ENCODE measurements around the gene DEFB108B. TPM values are rescaled to one million over a fixed set of nuclear protein-coding genes. Genes with fewer than 3 reads are reported as not detected.
"Not testable (repeated sequence)": the region's sequence is repeated elsewhere in the genome, so short reads cannot be mapped to it uniquely, and the experiment has no call there.

Gene DEFB108B
- total RNA-seq, 1 experiment from 2014 or later: not detected

DNA sequence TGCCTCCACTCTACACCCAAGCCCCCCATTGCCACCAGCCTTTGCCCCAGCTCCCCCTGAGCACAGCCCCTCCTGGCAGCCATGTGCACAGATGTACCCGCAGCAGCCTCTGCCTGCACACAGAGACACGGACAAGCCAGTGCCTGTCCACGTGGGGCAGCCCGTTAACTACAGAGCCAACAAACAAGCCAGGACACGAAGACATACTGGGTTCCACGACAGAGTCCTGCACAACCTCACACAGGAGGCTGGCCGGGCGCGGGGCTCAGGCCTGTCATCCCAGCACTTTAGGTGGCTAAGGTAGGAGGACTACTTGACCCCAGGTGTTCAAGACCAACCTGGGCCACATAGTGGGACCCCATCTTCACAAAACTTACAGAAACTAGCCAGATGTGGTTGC, 36.2 kb upstream of the DEFB108B start:
- H3K4me3 ChIP-seq (ENCODE audit: low read depth, low read length); intact Hi-C loops (cut with micrococcal nuclease; ENCODE audit: unreplicated experiment); CTCF ChIA-PET; H3K27me3 ChIP-seq (replicated peaks; ENCODE audit: control insufficient read depth, insufficient read depth, low read length); BruUV-seq (replicated peaks); DNase-seq; POLR2A ChIA-PET; H3K36me3 ChIP-seq (ENCODE audit: control insufficient read depth, insufficient read depth, low read length); H3K27ac Mint-ChIP-seq (ENCODE audit: unreplicated experiment); H3K9me3 Mint-ChIP-seq (ENCODE audit: unreplicated experiment); H3K4me3 Mint-ChIP-seq (ENCODE audit: unreplicated experiment); H3K27me3 Mint-ChIP-seq (ENCODE audit: insufficient read depth, unreplicated experiment); H3K9me3 ChIP-seq: not testable (repeated sequence)
- Mint-ChIP-seq H3K4me1 (ENCODE audit: low read depth, unreplicated experiment) (peaks cover 17% of the 10 kb centered on the region), H3K36me3 (ENCODE audit: insufficient read depth, unreplicated experiment) (peaks cover 19% of the 10 kb centered on the region)
- peaks cover 21% of the 10 kb centered on the region for H3K4me1 ChIP-seq

- H3K27me3 Mint-ChIP-seq (ENCODE audit: insufficient read depth, unreplicated experiment); H3K9me3 ChIP-seq; H3K27me3 ChIP-seq (replicated peaks; ENCODE audit: control insufficient read depth, insufficient read depth, low read length); H3K27ac Mint-ChIP-seq (ENCODE audit: unreplicated experiment); H3K4me1 Mint-ChIP-seq (ENCODE audit: low read depth, unreplicated experiment); DNase-seq; H3K36me3 ChIP-seq (ENCODE audit: control insufficient read depth, insufficient read depth, low read length); POLR2A ChIA-PET; H3K4me3 ChIP-seq (ENCODE audit: low read depth, low read length); H3K4me1 ChIP-seq; H3K4me3 Mint-ChIP-seq (ENCODE audit: unreplicated experiment); H3K9me3 Mint-ChIP-seq (ENCODE audit: unreplicated experiment): not testable (repeated sequence)
- TSS peak; percentile 17 for BruUV-seq (replicated peaks)
- CTCF ChIA-PET: interaction anchor here (0.6 to 1.9 kb wide), 10 partner anchors 12 to 631 kb away, joined by 3 to 9 read pairs (median 4); partner anchors contain the start of genes ANAPC15, RNF121 and XNDC1N
- peaks cover 15% of the 10 kb centered on the region for H3K36me3 Mint-ChIP-seq (ENCODE audit: insufficient read depth, unreplicated experiment)
- intact Hi-C loops (cut with micrococcal nuclease; ENCODE audit: unreplicated experiment): loop anchor here (1.0 kb wide), 1 partner anchor 14 kb away; no protein-coding TSS in a partner anchor
Measured at GRCh38 chr11:71799556-71800128, 33.4 kb upstream of the DEFB108B start.

GRCh38 chr11:71800335-71800953, 32.6 kb upstream of the DEFB108B start:
- intact Hi-C loops (cut with micrococcal nuclease; ENCODE audit: unreplicated experiment): loop anchor here (1.0 kb wide), 1 partner anchor 13 kb away; no protein-coding TSS in a partner anchor
- BruUV-seq (replicated peaks); H3K4me1 Mint-ChIP-seq (ENCODE audit: low read depth, unreplicated experiment); H3K27ac Mint-ChIP-seq (ENCODE audit: unreplicated experiment); H3K9me3 Mint-ChIP-seq (ENCODE audit: unreplicated experiment); H3K4me1 ChIP-seq; H3K36me3 ChIP-seq (ENCODE audit: control insufficient read depth, insufficient read depth, low read length); H3K4me3 Mint-ChIP-seq (ENCODE audit: unreplicated experiment); H3K9me3 ChIP-seq; H3K27me3 Mint-ChIP-seq (ENCODE audit: insufficient read depth, unreplicated experiment); H3K4me3 ChIP-seq (ENCODE audit: low read depth, low read length); H3K27me3 ChIP-seq (replicated peaks; ENCODE audit: control insufficient read depth, insufficient read depth, low read length); POLR2A ChIA-PET: not testable (repeated sequence)
- TF ChIP-seq, protein P1, sequence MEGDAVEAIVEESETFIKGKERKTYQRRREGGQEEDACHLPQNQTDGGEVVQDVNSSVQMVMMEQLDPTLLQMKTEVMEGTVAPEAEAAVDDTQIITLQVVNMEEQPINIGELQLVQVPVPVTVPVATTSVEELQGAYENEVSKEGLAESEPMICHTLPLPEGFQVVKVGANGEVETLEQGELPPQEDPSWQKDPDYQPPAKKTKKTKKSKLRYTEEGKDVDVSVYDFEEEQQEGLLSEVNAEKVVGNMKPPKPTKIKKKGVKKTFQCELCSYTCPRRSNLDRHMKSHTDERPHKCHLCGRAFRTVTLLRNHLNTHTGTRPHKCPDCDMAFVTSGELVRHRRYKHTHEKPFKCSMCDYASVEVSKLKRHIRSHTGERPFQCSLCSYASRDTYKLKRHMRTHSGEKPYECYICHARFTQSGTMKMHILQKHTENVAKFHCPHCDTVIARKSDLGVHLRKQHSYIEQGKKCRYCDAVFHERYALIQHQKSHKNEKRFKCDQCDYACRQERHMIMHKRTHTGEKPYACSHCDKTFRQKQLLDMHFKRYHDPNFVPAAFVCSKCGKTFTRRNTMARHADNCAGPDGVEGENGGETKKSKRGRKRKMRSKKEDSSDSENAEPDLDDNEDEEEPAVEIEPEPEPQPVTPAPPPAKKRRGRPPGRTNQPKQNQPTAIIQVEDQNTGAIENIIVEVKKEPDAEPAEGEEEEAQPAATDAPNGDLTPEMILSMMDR (IDR thresholded peaks at IDR 0.05; ENCODE audit: insufficient read depth in 1 of 2, low read depth in 1 of 2, low read length in 1 of 2, severe bottlenecking in 1 of 2, unreplicated experiment in 1 of 2): peak; percentile 98
- DNase-seq: peak; percentile 88 to 91
- CTCF ChIA-PET: interaction anchor here (0.6 to 1.9 kb wide), 13 partner anchors 13 to 630 kb away, joined by 3 to 9 read pairs (median 4); partner anchors contain the start of genes ANAPC15, RNF121 and XNDC1N
- peaks cover 13% of the 10 kb centered on the region for H3K36me3 Mint-ChIP-seq (ENCODE audit: insufficient read depth, unreplicated experiment)

DNA sequence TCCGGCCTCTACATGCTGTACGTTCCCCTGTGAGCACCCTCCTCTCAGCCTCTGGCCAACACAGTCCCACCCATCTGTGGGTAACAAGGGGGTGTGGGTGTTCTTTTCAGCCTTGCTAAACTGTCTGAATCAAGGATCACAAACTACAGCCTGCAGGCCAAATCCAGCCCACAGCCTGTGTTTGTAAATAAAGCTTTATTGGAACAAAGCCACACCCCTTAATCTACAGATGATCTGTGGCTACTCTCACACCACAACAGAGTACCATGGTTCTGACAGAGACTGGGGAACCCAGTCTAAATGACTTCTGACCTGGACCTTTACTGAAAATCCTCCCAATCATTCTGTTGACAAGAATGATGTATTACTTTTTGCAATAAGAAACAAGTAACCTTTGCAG, 32.0 kb upstream of the DEFB108B start:
- intact Hi-C loops (cut with micrococcal nuclease; ENCODE audit: unreplicated experiment); H3K36me3 ChIP-seq (ENCODE audit: control insufficient read depth, insufficient read depth, low read length); H3K27me3 ChIP-seq (replicated peaks; ENCODE audit: control insufficient read depth, insufficient read depth, low read length); H3K4me3 Mint-ChIP-seq (ENCODE audit: unreplicated experiment); H3K4me1 Mint-ChIP-seq (ENCODE audit: low read depth, unreplicated experiment); H3K4me1 ChIP-seq; POLR2A ChIA-PET; H3K27me3 Mint-ChIP-seq (ENCODE audit: insufficient read depth, unreplicated experiment); BruUV-seq (replicated peaks); H3K9me3 Mint-ChIP-seq (ENCODE audit: unreplicated experiment); H3K4me3 ChIP-seq (ENCODE audit: low read depth, low read length); H3K36me3 Mint-ChIP-seq (ENCODE audit: insufficient read depth, unreplicated experiment); H3K9me3 ChIP-seq; DNase-seq: not testable (repeated sequence)
- CTCF ChIA-PET: interaction anchor here (0.6 to 1.9 kb wide), 10 partner anchors 12 to 630 kb away, joined by 3 to 9 read pairs (median 4); partner anchors contain the start of genes ANAPC15, RNF121 and XNDC1N
- H3K27ac Mint-ChIP-seq (ENCODE audit: unreplicated experiment): peak overlapping the region; percentile 39

GRCh38 chr11:71802874-71803273, 30.1 kb upstream of the DEFB108B start:
- H3K36me3 ChIP-seq (ENCODE audit: control insufficient read depth, insufficient read depth, low read length); H3K27me3 ChIP-seq (replicated peaks; ENCODE audit: control insufficient read depth, insufficient read depth, low read length); H3K4me3 ChIP-seq (ENCODE audit: low read depth, low read length); H3K4me1 Mint-ChIP-seq (ENCODE audit: low read depth, unreplicated experiment); H3K9me3 ChIP-seq; intact Hi-C loops (cut with micrococcal nuclease; ENCODE audit: unreplicated experiment); POLR2A ChIA-PET; H3K4me1 ChIP-seq; H3K27me3 Mint-ChIP-seq (ENCODE audit: insufficient read depth, unreplicated experiment); DNase-seq; H3K27ac Mint-ChIP-seq (ENCODE audit: unreplicated experiment); CTCF ChIA-PET; H3K36me3 Mint-ChIP-seq (ENCODE audit: insufficient read depth, unreplicated experiment); BruUV-seq (replicated peaks); H3K9me3 Mint-ChIP-seq (ENCODE audit: unreplicated experiment); H3K4me3 Mint-ChIP-seq (ENCODE audit: unreplicated experiment): not testable (repeated sequence)

GRCh38 chr11:71804158-71804947, 28.6 kb upstream of the DEFB108B start:
- H3K36me3 ChIP-seq (ENCODE audit: control insufficient read depth, insufficient read depth, low read length); BruUV-seq (replicated peaks); H3K27me3 ChIP-seq (replicated peaks; ENCODE audit: control insufficient read depth, insufficient read depth, low read length); H3K4me3 ChIP-seq (ENCODE audit: low read depth, low read length); intact Hi-C loops (cut with micrococcal nuclease; ENCODE audit: unreplicated experiment); CTCF ChIA-PET; H3K4me1 Mint-ChIP-seq (ENCODE audit: low read depth, unreplicated experiment); H3K9me3 Mint-ChIP-seq (ENCODE audit: unreplicated experiment); H3K4me1 ChIP-seq; H3K36me3 Mint-ChIP-seq (ENCODE audit: insufficient read depth, unreplicated experiment); H3K27me3 Mint-ChIP-seq (ENCODE audit: insufficient read depth, unreplicated experiment); H3K27ac Mint-ChIP-seq (ENCODE audit: unreplicated experiment); POLR2A ChIA-PET; DNase-seq; H3K4me3 Mint-ChIP-seq (ENCODE audit: unreplicated experiment); H3K9me3 ChIP-seq: not testable (repeated sequence)

Measured in Caco-2 (cell line).